HEK293 (cell line): Measurements from ENCODE around the gene TBK1.

Source experiments
- CTCF ChIP-seq: fragments of 450-650 bp; formaldehyde crosslinking; IDR thresholded peaks from 2 replicates; pipeline ENCODE4 v1.5.1; 2016; ENCODE audit warnings: missing biosample characterization, missing genetic modification characterization
- GLI4 ChIP-seq: fragments of 450-650 bp; formaldehyde crosslinking; IDR thresholded peaks from 2 replicates; pipeline ENCODE4 v1.5.1; 2016; ENCODE audit warnings: missing biosample characterization, missing genetic modification characterization
- PATZ1 ChIP-seq: fragments of 450-650 bp; formaldehyde crosslinking; IDR thresholded peaks from 2 replicates; pipeline ENCODE4 v1.5.1; 2016; ENCODE audit warnings: missing biosample characterization, missing genetic modification characterization
- REST ChIP-seq: fragments of 450-650 bp; formaldehyde crosslinking; IDR thresholded peaks from 2 replicates; pipeline ENCODE4 v1.5.1; 2016; ENCODE audit warnings: missing biosample characterization, missing genetic modification characterization
- TCF7L2 ChIP-seq: IDR thresholded peaks from 2 replicates; pipeline ENCODE4 v1.6.1; 2011; ENCODE audit warnings: low read depth, mild to moderate bottlenecking, inconsistent platforms, low read length, moderate library complexity, borderline replicate concordance
- ZBTB48 ChIP-seq: fragments of 450-650 bp; formaldehyde crosslinking; IDR thresholded peaks from 2 replicates; pipeline ENCODE4 v1.5.1; 2016; ENCODE audit warnings: missing biosample characterization, missing genetic modification characterization
- ZNF274 ChIP-seq, 2 experiments: fragments of 200-500 bp in 1 of 2; fragments of 450-650 bp in 1 of 2; sonication (Bioruptor generic) in 1 of 2; formaldehyde crosslinking in 1 of 2; IDR thresholded peaks; 2 replicates each; pipeline versions ENCODE4 v1.5.1 to v1.6.1; 2014 to 2016; ENCODE audit warnings: borderline replicate concordance in 1 of 2, inconsistent platforms in 1 of 2, low read length in 1 of 2, missing biosample characterization in 1 of 2, missing genetic modification characterization in 1 of 2
- ZNF335 ChIP-seq: fragments of 450-650 bp; formaldehyde crosslinking; conservative IDR thresholded peaks from 2 replicates; pipeline ENCODE4 v1.5.1; 2016; ENCODE audit warnings: missing biosample characterization, missing genetic modification characterization
- ZSCAN4 ChIP-seq: fragments of 450-650 bp; formaldehyde crosslinking; IDR thresholded peaks from 2 replicates; pipeline ENCODE4 v1.5.1; 2017; ENCODE audit warnings: missing biosample characterization, missing genetic modification characterization

GRCh38 chr12:64506955-64507354, 55.0 kb downstream of the TBK1 start:
- no peak for TF ChIP-seq CTCF (tag by site-specific recombination)
- no peak for TF ChIP-seq ZNF274 (IDR thresholded peaks at IDR 0.05; ENCODE audit: low read length)
- no peak for TF ChIP-seq ZNF274 (tag by site-specific recombination; IDR thresholded peaks at IDR 0.05; ENCODE audit: borderline replicate concordance)
- no peak for TF ChIP-seq ZBTB48 (tag by site-specific recombination)
- TF ChIP-seq GLI4 (tag by site-specific recombination): no peak
- no peak for TF ChIP-seq ZNF335 (tag by site-specific recombination)
- no peak for TF ChIP-seq TCF7L2
- no peak for TF ChIP-seq ZSCAN4 (tag by site-specific recombination)
- no peak for TF ChIP-seq REST
- no peak for TF ChIP-seq PATZ1
